CD4-positive, CD25-positive, alpha-beta regulatory T cell (primary cell): ENCODE results near the gene POU5F1. TPM values are rescaled to one million over a fixed set of nuclear protein-coding genes. Genes with fewer than 3 reads are reported as not detected.
A peak's percentile ranks its signal among the peaks of the same experiment; 100 is the strongest.

ENCODE experiments used
- ATAC-seq, 2 donors: fragments of 150-1000 bp; cut with Tn5 transposase; one replicate each; pipeline ENCODE4 v1.10.0; 2021; ENCODE audit warnings: low read depth in 2 of 2, moderate number of reproducible peaks in 2 of 2, moderate library complexity in 1 of 2
- DNase-seq, 3 donors: peaks; one replicate each; pipeline versions ENCODE4 v3.0.0 to v3.0.0-alpha.2; 2012 to 2022; ENCODE audit warnings: mixed read lengths in 1 of 3
- H3K27ac ChIP-seq: one replicate; pipeline ENCODE4 v1.7.0; 2013; ENCODE audit warnings: mild to moderate bottlenecking, low read length; ENCODE audit not compliant: insufficient read depth, poor library complexity, severe bottlenecking
- H3K27me3 ChIP-seq: one replicate; pipeline ENCODE4 v1.7.0; 2013; ENCODE audit warnings: low read length; ENCODE audit not compliant: control insufficient read depth, insufficient read depth
- H3K36me3 ChIP-seq: one replicate; pipeline ENCODE4 v1.7.0; 2013; ENCODE audit warnings: mild to moderate bottlenecking, low read length, moderate library complexity; ENCODE audit not compliant: control insufficient read depth, insufficient read depth
- H3K4me1 ChIP-seq: 2 replicates; pipeline ENCODE4 v1.7.0; 2013; ENCODE audit warnings: mild to moderate bottlenecking, low read length; ENCODE audit not compliant: insufficient read depth, control insufficient read depth, poor library complexity, severe bottlenecking
- H3K4me3 ChIP-seq: one replicate; pipeline ENCODE4 v1.7.0; 2013; ENCODE audit warnings: low read depth, mild to moderate bottlenecking, low read length, moderate library complexity
- H3K9me3 ChIP-seq, 2 experiments: 1 replicate in 1 of 2; 2 replicates in 1 of 2; pipeline ENCODE4 v1.7.0; 2013; ENCODE audit warnings: low read length in 2 of 2, mild to moderate bottlenecking in 1 of 2, moderate library complexity in 1 of 2; ENCODE audit not compliant: control insufficient read depth in 2 of 2
- H3K27ac Mint-ChIP-seq, 3 donors: one replicate each; pipeline ENCODE4 v1.8.0; 2020 to 2022; ENCODE audit warnings: mild to moderate bottlenecking in 3 of 3, mixed read lengths in 3 of 3, moderate library complexity in 2 of 3
- H3K27me3 Mint-ChIP-seq: one replicate; pipeline ENCODE4 v1.8.0; 2022; ENCODE audit warnings: mild to moderate bottlenecking, mixed read lengths
- H3K36me3 Mint-ChIP-seq: one replicate; pipeline ENCODE4 v1.8.0; 2020; ENCODE audit warnings: mixed read lengths
- H3K4me1 Mint-ChIP-seq, 4 donors: one replicate each; pipeline ENCODE4 v1.8.0; 2020 to 2022; ENCODE audit warnings: mixed read lengths in 4 of 4, mild to moderate bottlenecking in 1 of 4
- H3K4me3 Mint-ChIP-seq, 4 donors: one replicate each; pipeline ENCODE4 v1.8.0; 2020 to 2022; ENCODE audit warnings: mild to moderate bottlenecking in 4 of 4, mixed read lengths in 4 of 4, moderate library complexity in 3 of 4
- H3K9me3 Mint-ChIP-seq, 7 donors: one replicate each; pipeline ENCODE4 v1.8.0; 2020 to 2022; ENCODE audit warnings: mixed read lengths in 7 of 7, mild to moderate bottlenecking in 3 of 7, moderate library complexity in 2 of 7
- polyA plus RNA-seq, 4 donors: library from polyadenylated mRNA; unstranded; fragments of 300-500 nt; fragmentation: Illumina TruSeq; gene quantifications; one replicate each; pipeline ENCODE4 v1.2.3, GENCODE V29; 2021
- total RNA-seq: library from RNA; stranded (reverse); gene quantifications from one replicate; pipeline ENCODE4 v1.2.3, GENCODE V29; 2022

Gene POU5F1
- total and polyA plus RNA-seq, 5 donors from 2014 or later, result 0.27 TPM; not detected in 4

- Mint-ChIP-seq H3K9me3 (peaks cover 0 to 2% (median 0%) of the 10 kb centered on the region in 7 donors), H3K4me1 (peaks cover 4 to 29% (median 10%) of the 10 kb centered on the region in 4 donors), H3K27me3 (no peaks in the 10 kb centered on the region), H3K36me3 (peaks cover 18% of the 10 kb centered on the region), H3K4me3 (no peak overlapping the region), H3K27ac (peak overlapping the region in 1 of 3 donors; percentile 60)
- DNase-seq, result no peak
- Histone ChIP-seq H3K9me3 (no peaks in the 10 kb centered on the region), H3K36me3 (peaks cover 4% of the 10 kb centered on the region), H3K4me3 (no peak overlapping the region), H3K27ac (no peak overlapping the region), H3K27me3 (no peaks in the 10 kb centered on the region), H3K4me1 (peaks cover 18% of the 10 kb centered on the region)
- ATAC-seq, result no peak
Observed at GRCh38 chr6:31154436-31154835, 16.0 kb downstream of the POU5F1 start.

- H3K9me3 ChIP-seq, result no peaks in the 10 kb centered on the region
- DNase-seq (no peak), ATAC-seq (no peak)
- H3K4me3 ChIP-seq, result no peak overlapping the region
- H3K36me3 ChIP-seq, result peaks cover 4% of the 10 kb centered on the region
- Mint-ChIP-seq H3K27me3 (no peaks in the 10 kb centered on the region), H3K9me3 (peaks cover 0 to 2% (median 0%) of the 10 kb centered on the region in 7 donors), H3K27ac (peak overlapping the region in 1 of 3 donors; percentile 51), H3K4me1 (peaks cover 0 to 14% (median 3%) of the 10 kb centered on the region in 4 donors), H3K36me3 (peaks cover 18% of the 10 kb centered on the region), H3K4me3 (no peak overlapping the region)
- no peak overlapping the region for H3K27ac ChIP-seq
- peaks cover 5% of the 10 kb centered on the region for H3K4me1 ChIP-seq
- H3K27me3 ChIP-seq, result no peaks in the 10 kb centered on the region
Observed at GRCh38 chr6:31152781-31153180, 17.7 kb downstream of the POU5F1 start.

- Mint-ChIP-seq H3K4me3 (no peak overlapping the region), H3K4me1 (peaks cover 0 to 3% (median 0%) of the 10 kb centered on the region in 4 donors), H3K27me3 (no peaks in the 10 kb centered on the region), H3K36me3 (peaks cover 21% of the 10 kb centered on the region), H3K27ac (no peak overlapping the region), H3K9me3 (peaks cover 0 to 2% (median 0%) of the 10 kb centered on the region in 7 donors)
- DNase-seq, result no peak
- Histone ChIP-seq H3K27ac (no peak overlapping the region), H3K36me3 (peaks cover 4% of the 10 kb centered on the region), H3K4me1 (no peaks in the 10 kb centered on the region), H3K9me3 (no peaks in the 10 kb centered on the region), H3K27me3 (no peaks in the 10 kb centered on the region), H3K4me3 (no peak overlapping the region)
- ATAC-seq, result no peak
Observed at GRCh38 chr6:31149827-31150447, 20.5 kb downstream of the POU5F1 start.

- no peaks in the 10 kb centered on the region for H3K27me3 Mint-ChIP-seq
- H3K36me3 Mint-ChIP-seq, result peaks cover 22% of the 10 kb centered on the region
- no peak overlapping the region for H3K4me3 Mint-ChIP-seq
- Histone ChIP-seq H3K27ac (no peak overlapping the region), H3K27me3 (no peaks in the 10 kb centered on the region), H3K4me3 (no peak overlapping the region), H3K9me3 (no peaks in the 10 kb centered on the region), H3K36me3 (peaks cover 4% of the 10 kb centered on the region), H3K4me1 (no peaks in the 10 kb centered on the region)
- DNase-seq (no peak), ATAC-seq (no peak)
- H3K9me3 Mint-ChIP-seq, result no peaks in the 10 kb centered on the region
- H3K4me1 Mint-ChIP-seq, result no peaks in the 10 kb centered on the region
- no peak overlapping the region for H3K27ac Mint-ChIP-seq
Observed at GRCh38 chr6:31145386-31145785, 25.1 kb downstream of the POU5F1 start.

- no peak for ATAC-seq
- DNase-seq, result no peak
- H3K27me3 Mint-ChIP-seq, result no peaks in the 10 kb centered on the region
Observed at GRCh38 chr6:31144970-31145340, 25.5 kb downstream of the POU5F1 start.

GRCh38 chr6:31144296-31144969 lies 26.0 kb downstream of the POU5F1 start:
- Histone ChIP-seq H3K27me3 (no peaks in the 10 kb centered on the region), H3K4me1 (no peaks in the 10 kb centered on the region), H3K4me3 (no peak overlapping the region), H3K27ac (no peak overlapping the region), H3K36me3 (no peaks in the 10 kb centered on the region), H3K9me3 (no peaks in the 10 kb centered on the region)
- no peak for ATAC-seq
- H3K9me3 Mint-ChIP-seq, result no peaks in the 10 kb centered on the region
- H3K27me3 Mint-ChIP-seq, result no peaks in the 10 kb centered on the region
- H3K36me3 Mint-ChIP-seq, result peaks cover 17% of the 10 kb centered on the region
- H3K27ac Mint-ChIP-seq, result no peak overlapping the region
- no peak overlapping the region for H3K4me3 Mint-ChIP-seq
- DNase-seq, result no peak
- no peaks in the 10 kb centered on the region for H3K4me1 Mint-ChIP-seq

More at GRCh38 chr6:31144970-31145340, 25.5 kb downstream of the POU5F1 start:
- Histone ChIP-seq H3K4me3 (no peak overlapping the region), H3K27ac (no peak overlapping the region), H3K9me3 (no peaks in the 10 kb centered on the region), H3K4me1 (no peaks in the 10 kb centered on the region), H3K27me3 (no peaks in the 10 kb centered on the region), H3K36me3 (peaks cover 3% of the 10 kb centered on the region)
- H3K27ac Mint-ChIP-seq, result no peak overlapping the region
- peaks cover 20% of the 10 kb centered on the region for H3K36me3 Mint-ChIP-seq
- H3K4me3 Mint-ChIP-seq, result no peak overlapping the region
- no peaks in the 10 kb centered on the region for H3K9me3 Mint-ChIP-seq
- no peaks in the 10 kb centered on the region for H3K4me1 Mint-ChIP-seq

GRCh38 chr6:31143148-31143547 lies 27.3 kb downstream of the POU5F1 start:
- no peaks in the 10 kb centered on the region for H3K27me3 Mint-ChIP-seq
- DNase-seq, result no peak
- no peaks in the 10 kb centered on the region for H3K4me1 Mint-ChIP-seq
- H3K36me3 ChIP-seq, result no peaks in the 10 kb centered on the region
- no peak overlapping the region for H3K27ac ChIP-seq
- no peaks in the 10 kb centered on the region for H3K9me3 Mint-ChIP-seq
- H3K27me3 ChIP-seq, result no peaks in the 10 kb centered on the region
- no peak for ATAC-seq
- no peak overlapping the region for H3K27ac Mint-ChIP-seq
- no peak overlapping the region for H3K4me3 ChIP-seq
- no peaks in the 10 kb centered on the region for H3K4me1 ChIP-seq
- H3K9me3 ChIP-seq, result no peaks in the 10 kb centered on the region
- H3K36me3 Mint-ChIP-seq, result peaks cover 17% of the 10 kb centered on the region
- no peak overlapping the region for H3K4me3 Mint-ChIP-seq

- H3K27ac Mint-ChIP-seq, result no peak overlapping the region
Observed at GRCh38 chr6:31142361-31142761, 28.1 kb downstream of the POU5F1 start.

More at GRCh38 chr6:31142361-31142761, 28.1 kb downstream of the POU5F1 start:
- H3K4me1 ChIP-seq, result peaks cover 5% of the 10 kb centered on the region
- peaks cover 0 to 4% (median 4%) of the 10 kb centered on the region in 4 donors for H3K4me1 Mint-ChIP-seq
- no peaks in the 10 kb centered on the region for H3K9me3 ChIP-seq
- H3K27me3 Mint-ChIP-seq, result no peaks in the 10 kb centered on the region
- H3K4me3 Mint-ChIP-seq, result peak overlapping the region in 1 of 4 donors; percentile 65
- DNase-seq (no peak), ATAC-seq (no peak)
- no peak overlapping the region for H3K4me3 ChIP-seq
- H3K27me3 ChIP-seq, result no peaks in the 10 kb centered on the region
- no peak overlapping the region for H3K27ac ChIP-seq
- H3K36me3 Mint-ChIP-seq, result peaks cover 17% of the 10 kb centered on the region
- H3K36me3 ChIP-seq, result no peaks in the 10 kb centered on the region
- H3K9me3 Mint-ChIP-seq, result peaks cover 0 to 3% (median 0%) of the 10 kb centered on the region in 7 donors
